ENCODE measurements around the gene MYO1B. TPM values are rescaled to one million over a fixed set of nuclear protein-coding genes. Genes with fewer than 3 reads are reported as not detected.

MYO1B gene
- total RNA-seq, 1 experiment from 2014 or later: 80.3 TPM

- no TSS peak for BruUV-seq (replicated peaks)
- ChIA-PET CTCF (no interaction called here), POLR2A (no interaction called here)
- Mint-ChIP-seq H3K36me3 (ENCODE audit: insufficient read depth, unreplicated experiment) (no peaks in the 10 kb centered on the region), H3K4me3 (ENCODE audit: unreplicated experiment) (no peak overlapping the region), H3K4me1 (ENCODE audit: low read depth, unreplicated experiment) (peaks cover 9% of the 10 kb centered on the region), H3K27ac (ENCODE audit: unreplicated experiment) (no peak overlapping the region), H3K9me3 (ENCODE audit: unreplicated experiment) (peaks cover 15% of the 10 kb centered on the region), H3K27me3 (ENCODE audit: insufficient read depth, unreplicated experiment) (no peaks in the 10 kb centered on the region)
- no peak for DNase-seq
- H3K4me1 ChIP-seq: no peaks in the 10 kb centered on the region
- H3K36me3 ChIP-seq (ENCODE audit: control insufficient read depth, insufficient read depth, low read length): no peaks in the 10 kb centered on the region
- H3K27me3 ChIP-seq (replicated peaks; ENCODE audit: control insufficient read depth, insufficient read depth, low read length): no peaks in the 10 kb centered on the region
- no peak overlapping the region for H3K4me3 ChIP-seq (ENCODE audit: low read depth, low read length)
- intact Hi-C loops (cut with micrococcal nuclease; ENCODE audit: unreplicated experiment): no loop called here
- TF ChIP-seq CTCF (IDR thresholded peaks at IDR 0.05; ENCODE audit: insufficient read depth in 1 of 2, low read depth in 1 of 2, low read length in 1 of 2, severe bottlenecking in 1 of 2, unreplicated experiment in 1 of 2): no peak
- H3K9me3 ChIP-seq: peaks cover 3% of the 10 kb centered on the region; the same call in 1 of the 2 replicates
These were observed 218.6 kb downstream of the MYO1B start for GRCh38 chr2:191463790-191464189.

GRCh38 chr2:191465766-191466420 is 220.7 kb downstream of the MYO1B start:
- no peak overlapping the region for H3K27ac Mint-ChIP-seq (ENCODE audit: unreplicated experiment)
- DNase-seq: no peak
- peaks cover 9% of the 10 kb centered on the region for H3K4me1 Mint-ChIP-seq (ENCODE audit: low read depth, unreplicated experiment)
- H3K36me3 Mint-ChIP-seq (ENCODE audit: insufficient read depth, unreplicated experiment): no peaks in the 10 kb centered on the region
- H3K27me3 Mint-ChIP-seq (ENCODE audit: insufficient read depth, unreplicated experiment): no peaks in the 10 kb centered on the region
- ChIA-PET CTCF (interaction anchor here (0.7 kb wide), 1 partner anchor 178 kb away, joined by 4 read pairs; no protein-coding TSS in a partner anchor), POLR2A (no interaction called here)
- no peaks in the 10 kb centered on the region for H3K9me3 ChIP-seq
- BruUV-seq (replicated peaks): no TSS peak
- no peaks in the 10 kb centered on the region for H3K36me3 ChIP-seq (ENCODE audit: control insufficient read depth, insufficient read depth, low read length)
- no peaks in the 10 kb centered on the region for H3K9me3 Mint-ChIP-seq (ENCODE audit: unreplicated experiment)
- no peak overlapping the region for H3K4me3 Mint-ChIP-seq (ENCODE audit: unreplicated experiment)
- H3K4me1 ChIP-seq: peaks cover 7% of the 10 kb centered on the region; the same call in 1 of the 2 replicates
- H3K4me3 ChIP-seq (ENCODE audit: low read depth, low read length): no peak overlapping the region
- TF ChIP-seq CTCF (IDR thresholded peaks at IDR 0.05; ENCODE audit: insufficient read depth in 1 of 2, low read depth in 1 of 2, low read length in 1 of 2, severe bottlenecking in 1 of 2, unreplicated experiment in 1 of 2): no peak
- intact Hi-C loops (cut with micrococcal nuclease; ENCODE audit: unreplicated experiment): no loop called here
- H3K27me3 ChIP-seq (replicated peaks; ENCODE audit: control insufficient read depth, insufficient read depth, low read length): no peaks in the 10 kb centered on the region

- Mint-ChIP-seq H3K9me3 (ENCODE audit: unreplicated experiment) (no peaks in the 10 kb centered on the region), H3K27ac (ENCODE audit: unreplicated experiment) (no peak overlapping the region), H3K4me1 (ENCODE audit: low read depth, unreplicated experiment) (peaks cover 14% of the 10 kb centered on the region), H3K27me3 (ENCODE audit: insufficient read depth, unreplicated experiment) (no peaks in the 10 kb centered on the region), H3K4me3 (ENCODE audit: unreplicated experiment) (no peak overlapping the region), H3K36me3 (ENCODE audit: insufficient read depth, unreplicated experiment) (no peaks in the 10 kb centered on the region)
- CTCF ChIA-PET: no interaction called here
- DNase-seq: no peak
- intact Hi-C loops (cut with micrococcal nuclease; ENCODE audit: unreplicated experiment): no loop called here
- Histone ChIP-seq H3K4me3 (ENCODE audit: low read depth, low read length) (no peak overlapping the region), H3K36me3 (ENCODE audit: control insufficient read depth, insufficient read depth, low read length) (no peaks in the 10 kb centered on the region), H3K9me3 (no peaks in the 10 kb centered on the region), H3K27me3 (replicated peaks; ENCODE audit: control insufficient read depth, insufficient read depth, low read length) (no peaks in the 10 kb centered on the region), H3K4me1 (peaks cover 7% of the 10 kb centered on the region; the same call in 1 of the 2 replicates)
- BruUV-seq (replicated peaks): no TSS peak
- POLR2A ChIA-PET: no interaction called here
- no peak for TF ChIP-seq CTCF (IDR thresholded peaks at IDR 0.05; ENCODE audit: insufficient read depth in 1 of 2, low read depth in 1 of 2, low read length in 1 of 2, severe bottlenecking in 1 of 2, unreplicated experiment in 1 of 2)
These were observed 221.9 kb downstream of the MYO1B start for GRCh38 chr2:191467113-191467512.
